Neural progenitor cell (in vitro differentiated cells): Measurements from ENCODE around the gene ETDC. TPM values are rescaled to one million over a fixed set of nuclear protein-coding genes. Genes with fewer than 3 reads are reported as not detected.
A peak's percentile ranks its signal among the peaks of the same experiment; 100 is the strongest.

ENCODE experiments used
- DNase-seq: peaks from one replicate; pipeline ENCODE4 v3.0.0-alpha.2; 2016; ENCODE audit warnings: low spot score
- H2AFZ ChIP-seq: fragments of 200-600 bp; sonication (generic); replicated peaks from 2 replicates; pipeline ENCODE4 v1.6.1; 2016; ENCODE audit warnings: antibody characterized with exemption
- H3F3A ChIP-seq: fragments of 200-600 bp; sonication (generic); 2 replicates; pipeline ENCODE4 v1.6.1; 2016; ENCODE audit warnings: antibody characterized with exemption, low read depth
- H3K27ac ChIP-seq: fragments of 200-600 bp; sonication (generic); 2 replicates; pipeline ENCODE4 v1.5.1; 2016; ENCODE audit warnings: mild to moderate bottlenecking
- H3K27me3 ChIP-seq: fragments of 200-600 bp; sonication (generic); 2 replicates; pipeline ENCODE4 v1.6.1; 2016; ENCODE audit warnings: mild to moderate bottlenecking, moderate library complexity
- H3K36me3 ChIP-seq: fragments of 200-600 bp; sonication (generic); 2 replicates; pipeline ENCODE4 v1.5.1; 2016
- H3K4me1 ChIP-seq: fragments of 200-600 bp; sonication (generic); 2 replicates; pipeline ENCODE4 v1.6.1; 2016; ENCODE audit warnings: mixed run types
- H3K4me2 ChIP-seq: fragments of 200-600 bp; sonication (generic); 2 replicates; pipeline ENCODE4 v1.6.1; 2016
- H3K4me3 ChIP-seq: fragments of 200-600 bp; sonication (generic); 2 replicates; pipeline ENCODE4 v1.5.1; 2016
- H3K79me2 ChIP-seq: fragments of 200-600 bp; sonication (generic); 2 replicates; pipeline ENCODE4 v1.6.1; 2016; ENCODE audit warnings: low read depth
- H3K9ac ChIP-seq: fragments of 200-600 bp; sonication (generic); 2 replicates; pipeline ENCODE4 v1.6.1; 2016
- H3K9me3 ChIP-seq: fragments of 200-600 bp; sonication (generic); 2 replicates; pipeline ENCODE4 v1.5.1; 2016; ENCODE audit warnings: low read depth
- H4K20me1 ChIP-seq: fragments of 200-600 bp; sonication (generic); 2 replicates; pipeline ENCODE4 v1.6.1; 2016; ENCODE audit warnings: low read depth
- H3K27ac Mint-ChIP-seq: 3 replicates; pipeline ENCODE4 v1.8.0; 2021; ENCODE audit warnings: mixed read lengths
- H3K27me3 Mint-ChIP-seq: 2 replicates; pipeline ENCODE4 v1.8.0; 2022; ENCODE audit warnings: low read depth, mild to moderate bottlenecking, inconsistent platforms, moderate library complexity, mixed read lengths; ENCODE audit not compliant: insufficient read depth
- H3K36me3 Mint-ChIP-seq: 3 replicates; pipeline ENCODE4 v1.8.0; 2021; ENCODE audit warnings: mixed read lengths
- H3K4me1 Mint-ChIP-seq: 3 replicates; pipeline ENCODE4 v1.8.0; 2021; ENCODE audit warnings: mixed read lengths
- H3K4me3 Mint-ChIP-seq: 3 replicates; pipeline ENCODE4 v1.8.0; 2021; ENCODE audit warnings: mild to moderate bottlenecking, moderate library complexity, mixed read lengths
- H3K9me3 Mint-ChIP-seq: 3 replicates; pipeline ENCODE4 v1.8.0; 2020; ENCODE audit warnings: mixed read lengths
- EZH2 ChIP-seq: fragments of 200-600 bp; sonication (generic); IDR thresholded peaks from 2 replicates; pipeline ENCODE4 v1.6.1; 2017; ENCODE audit warnings: antibody characterized with exemption, mild to moderate bottlenecking, moderate library complexity
- EZH2phosphoT487 ChIP-seq: fragments of 200-600 bp; sonication (generic); IDR thresholded peaks from 2 replicates; pipeline ENCODE4 v1.6.1; 2017; ENCODE audit warnings: antibody characterized with exemption
- total RNA-seq: library from RNA; depleted of rRNA; stranded (reverse); fragments of >200 nt; gene quantifications from 2 replicates; pipeline ENCODE4 v1.2.3, GENCODE V29; 2015; ENCODE audit warnings: low replicate concordance
- TF ChIP-seq, protein P1 (sequence below): fragments of 200-600 bp; sonication (generic); IDR thresholded peaks from 2 replicates; pipeline ENCODE4 v1.5.1; 2017; ENCODE audit warnings: antibody characterized with exemption, mild to moderate bottlenecking

ETDC gene
- total RNA-seq, 1 donor from 2014 or later: not detected

GRCh38 chrX:135340831-135341230, 31.6 kb downstream of the ETDC start:
- Histone ChIP-seq H3K9me3 (no peaks in the 10 kb centered on the region), H3K4me1 (peaks cover 4% of the 10 kb centered on the region), H3K36me3 (no peaks in the 10 kb centered on the region), H3K27me3 (no peaks in the 10 kb centered on the region), H4K20me1 (no peaks in the 10 kb centered on the region), H3K27ac (no peak overlapping the region), H3F3A (no peaks in the 10 kb centered on the region), H3K4me2 (peak overlapping the region; percentile 77), H3K4me3 (peak overlapping the region; percentile 73), H2AFZ (no peak overlapping the region), H3K9ac (no peak overlapping the region), H3K79me2 (peaks cover 13% of the 10 kb centered on the region)
- Mint-ChIP-seq H3K4me1 (peaks cover 23% of the 10 kb centered on the region), H3K27ac (no peak overlapping the region), H3K36me3 (no peaks in the 10 kb centered on the region), H3K9me3 (no peaks in the 10 kb centered on the region), H3K4me3 (peak overlapping the region; percentile 30), H3K27me3 (peaks cover 2% of the 10 kb centered on the region)
- no peak for TF ChIP-seq EZH2
- no peak for TF ChIP-seq EZH2phosphoT487
- TF ChIP-seq, protein P1, sequence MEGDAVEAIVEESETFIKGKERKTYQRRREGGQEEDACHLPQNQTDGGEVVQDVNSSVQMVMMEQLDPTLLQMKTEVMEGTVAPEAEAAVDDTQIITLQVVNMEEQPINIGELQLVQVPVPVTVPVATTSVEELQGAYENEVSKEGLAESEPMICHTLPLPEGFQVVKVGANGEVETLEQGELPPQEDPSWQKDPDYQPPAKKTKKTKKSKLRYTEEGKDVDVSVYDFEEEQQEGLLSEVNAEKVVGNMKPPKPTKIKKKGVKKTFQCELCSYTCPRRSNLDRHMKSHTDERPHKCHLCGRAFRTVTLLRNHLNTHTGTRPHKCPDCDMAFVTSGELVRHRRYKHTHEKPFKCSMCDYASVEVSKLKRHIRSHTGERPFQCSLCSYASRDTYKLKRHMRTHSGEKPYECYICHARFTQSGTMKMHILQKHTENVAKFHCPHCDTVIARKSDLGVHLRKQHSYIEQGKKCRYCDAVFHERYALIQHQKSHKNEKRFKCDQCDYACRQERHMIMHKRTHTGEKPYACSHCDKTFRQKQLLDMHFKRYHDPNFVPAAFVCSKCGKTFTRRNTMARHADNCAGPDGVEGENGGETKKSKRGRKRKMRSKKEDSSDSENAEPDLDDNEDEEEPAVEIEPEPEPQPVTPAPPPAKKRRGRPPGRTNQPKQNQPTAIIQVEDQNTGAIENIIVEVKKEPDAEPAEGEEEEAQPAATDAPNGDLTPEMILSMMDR: no peak
- DNase-seq: no peak

DNA sequence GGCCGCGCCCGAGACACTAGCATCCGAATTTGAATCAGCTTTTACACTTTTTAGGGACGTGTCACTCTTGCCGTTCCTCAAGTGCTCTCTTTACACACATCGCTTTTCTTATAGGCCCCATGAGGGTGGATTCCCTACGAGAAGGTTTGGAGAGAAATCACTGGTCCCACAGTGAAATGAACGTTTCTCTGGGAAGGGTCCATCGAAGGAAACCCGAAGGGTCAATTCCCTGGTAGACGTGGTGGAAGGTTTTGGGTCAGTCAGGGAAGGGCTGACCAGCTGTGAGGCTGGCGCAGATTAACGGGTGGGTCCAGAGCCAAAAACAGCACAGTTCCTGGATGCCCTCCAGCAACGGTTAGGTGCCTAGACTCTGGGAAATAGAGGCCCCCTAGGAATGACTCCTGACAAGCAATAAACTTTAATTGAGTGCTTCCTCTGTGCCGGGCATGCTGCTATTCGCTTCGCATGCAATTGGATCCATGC, 35.9 kb downstream of the ETDC start:
- H3K4me2 ChIP-seq: peak overlapping the region; percentile 77
- no peaks in the 10 kb centered on the region for H3K27me3 ChIP-seq
- no peaks in the 10 kb centered on the region for H3K9me3 ChIP-seq
- Mint-ChIP-seq H3K27ac (no peak overlapping the region), H3K4me1 (peaks cover 28% of the 10 kb centered on the region), H3K9me3 (no peaks in the 10 kb centered on the region), H3K36me3 (peaks cover under 1% of the 10 kb centered on the region), H3K27me3 (peaks cover 2% of the 10 kb centered on the region), H3K4me3 (peak overlapping the region; percentile 90)
- peaks cover 13% of the 10 kb centered on the region for H3K79me2 ChIP-seq
- H3K36me3 ChIP-seq: no peaks in the 10 kb centered on the region
- H2AFZ ChIP-seq: no peak overlapping the region
- H4K20me1 ChIP-seq: no peaks in the 10 kb centered on the region
- H3K9ac ChIP-seq: peak overlapping the region; percentile 63
- H3F3A ChIP-seq: no peaks in the 10 kb centered on the region
- H3K4me3 ChIP-seq: peak overlapping the region; percentile 73
- H3K4me1 ChIP-seq: peaks cover 4% of the 10 kb centered on the region
- DNase-seq: no peak
- H3K27ac ChIP-seq: no peak overlapping the region
- no peak for TF ChIP-seq EZH2
- no peak for TF ChIP-seq EZH2phosphoT487
- TF ChIP-seq, protein P1: no peak

- peaks cover 5% of the 10 kb centered on the region for H3K36me3 Mint-ChIP-seq
- H3K79me2 ChIP-seq: peaks cover 9% of the 10 kb centered on the region
- no peaks in the 10 kb centered on the region for H3K9me3 ChIP-seq
- no peaks in the 10 kb centered on the region for H3F3A ChIP-seq
- no peaks in the 10 kb centered on the region for H3K4me1 ChIP-seq
- DNase-seq: no peak
- H4K20me1 ChIP-seq: no peaks in the 10 kb centered on the region
- H3K9me3 Mint-ChIP-seq: no peaks in the 10 kb centered on the region
- H3K4me3 ChIP-seq: no peak overlapping the region
- H3K27me3 ChIP-seq: no peaks in the 10 kb centered on the region
- no peak overlapping the region for H3K27ac Mint-ChIP-seq
- H3K4me2 ChIP-seq: no peak overlapping the region
- no peak overlapping the region for H2AFZ ChIP-seq
- no peak overlapping the region for H3K9ac ChIP-seq
- TF ChIP-seq EZH2phosphoT487 (no peak), EZH2 (no peak)
- TF ChIP-seq, protein P1: no peak
- H3K4me1 Mint-ChIP-seq: peaks cover 16% of the 10 kb centered on the region
- H3K4me3 Mint-ChIP-seq: no peak overlapping the region
- H3K27ac ChIP-seq: no peak overlapping the region
- peaks cover 4% of the 10 kb centered on the region for H3K36me3 ChIP-seq
- peaks cover 2% of the 10 kb centered on the region for H3K27me3 Mint-ChIP-seq
These were observed 37.7 kb downstream of the ETDC start for GRCh38 chrX:135346975-135347374.
